GM19468 (cell line): ENCODE data around the gene CLMN.
"Not testable (repeated sequence)": the region's sequence is repeated elsewhere in the genome, so short reads cannot be mapped to it uniquely, and the experiment has no call there.

ENCODE experiments used
- ATAC-seq: cut with Tn5 transposase; IDR thresholded peaks from one replicate; pipeline ENCODE4 v1.9.1; 2021; ENCODE audit warnings: mild to moderate bottlenecking, moderate library complexity, moderate number of reproducible peaks; ENCODE audit not compliant: unreplicated experiment; ENCODE audit errors: extremely low read depth

Gene CLMN

GRCh38 chr14:95155045-95155444 lies 164.7 kb downstream of the CLMN start:
- no peak for ATAC-seq

- no peak for ATAC-seq
Measured at GRCh38 chr14:95153866-95154265, 165.8 kb downstream of the CLMN start.

DNA sequence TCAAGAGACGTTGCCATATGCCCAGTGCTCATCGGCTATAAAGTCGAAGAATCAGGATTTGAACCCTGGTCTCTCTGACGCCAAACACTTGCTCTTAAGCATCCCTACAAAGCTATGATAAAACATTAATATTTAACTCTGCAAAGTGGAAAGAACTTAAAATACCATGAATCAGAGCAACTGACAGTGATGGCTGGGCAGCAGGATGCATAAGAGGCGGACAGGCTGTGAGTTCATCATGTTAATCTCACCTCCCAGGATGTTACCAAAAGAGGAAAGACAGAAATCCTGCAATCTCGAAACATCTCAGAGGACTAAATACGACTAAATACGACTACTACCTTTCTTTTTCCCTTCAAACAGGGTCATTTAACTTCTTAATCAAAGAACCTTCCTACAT lies 168.1 kb downstream of the CLMN start:
- no peak for ATAC-seq

- no peak for ATAC-seq
Measured at GRCh38 chr14:95150910-95151309, 168.8 kb downstream of the CLMN start.

DNA sequence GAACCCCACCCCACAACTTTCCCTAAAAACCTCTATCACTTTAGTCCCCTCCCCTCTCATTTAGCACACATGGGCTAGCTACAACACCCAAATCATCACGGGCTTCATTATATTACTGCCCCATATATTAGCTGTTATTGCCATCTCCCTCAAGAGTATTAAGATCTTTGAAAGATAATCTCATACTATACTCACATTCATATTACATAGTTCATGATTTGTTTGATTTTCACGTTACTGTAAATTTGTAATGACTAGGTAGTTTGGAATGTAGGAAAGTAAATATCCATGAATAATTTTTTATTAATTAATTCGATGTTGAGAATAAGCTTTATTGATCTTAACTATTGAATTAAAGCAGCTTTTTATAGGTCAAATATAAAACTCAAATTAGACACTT lies 170.3 kb downstream of the CLMN start:
- ATAC-seq: no peak

GRCh38 chr14:95147597-95147996 lies 172.1 kb downstream of the CLMN start:
- ATAC-seq: no peak

DNA sequence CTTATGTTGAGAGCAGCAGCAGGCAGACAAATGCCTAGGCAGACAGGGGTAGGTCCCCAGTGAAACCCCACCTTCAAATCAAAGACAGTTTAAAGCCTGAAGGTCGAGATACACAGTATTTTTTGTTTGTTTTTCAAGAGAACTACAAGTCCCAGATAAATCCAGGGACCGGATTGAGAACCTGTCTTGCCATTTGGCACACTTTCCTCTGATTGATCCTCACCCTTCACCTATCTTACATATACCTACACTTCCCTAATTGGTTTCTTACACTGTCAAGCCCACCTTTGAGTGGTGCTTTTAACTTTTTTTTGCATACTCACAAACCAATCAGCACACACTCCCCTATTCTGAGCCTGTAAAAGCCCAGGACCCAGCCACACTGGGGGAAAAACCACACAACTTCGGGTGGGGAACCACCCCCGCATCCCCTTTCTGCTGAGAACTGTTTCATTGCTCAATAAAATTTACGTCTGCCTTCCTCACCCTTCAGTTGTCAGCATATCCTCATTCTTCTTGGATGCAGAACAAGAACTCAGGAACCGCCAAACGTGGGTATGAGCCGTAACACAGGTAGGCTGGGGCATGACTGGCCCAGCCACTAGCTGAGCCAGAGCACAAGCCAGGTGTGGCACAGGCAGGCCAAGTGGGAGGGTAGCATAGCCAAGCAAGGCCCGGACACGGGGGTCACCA lies 173.5 kb downstream of the CLMN start:
- ATAC-seq: no peak

GRCh38 chr14:95144849-95145248 lies 174.9 kb downstream of the CLMN start:
- ATAC-seq: no peak

DNA sequence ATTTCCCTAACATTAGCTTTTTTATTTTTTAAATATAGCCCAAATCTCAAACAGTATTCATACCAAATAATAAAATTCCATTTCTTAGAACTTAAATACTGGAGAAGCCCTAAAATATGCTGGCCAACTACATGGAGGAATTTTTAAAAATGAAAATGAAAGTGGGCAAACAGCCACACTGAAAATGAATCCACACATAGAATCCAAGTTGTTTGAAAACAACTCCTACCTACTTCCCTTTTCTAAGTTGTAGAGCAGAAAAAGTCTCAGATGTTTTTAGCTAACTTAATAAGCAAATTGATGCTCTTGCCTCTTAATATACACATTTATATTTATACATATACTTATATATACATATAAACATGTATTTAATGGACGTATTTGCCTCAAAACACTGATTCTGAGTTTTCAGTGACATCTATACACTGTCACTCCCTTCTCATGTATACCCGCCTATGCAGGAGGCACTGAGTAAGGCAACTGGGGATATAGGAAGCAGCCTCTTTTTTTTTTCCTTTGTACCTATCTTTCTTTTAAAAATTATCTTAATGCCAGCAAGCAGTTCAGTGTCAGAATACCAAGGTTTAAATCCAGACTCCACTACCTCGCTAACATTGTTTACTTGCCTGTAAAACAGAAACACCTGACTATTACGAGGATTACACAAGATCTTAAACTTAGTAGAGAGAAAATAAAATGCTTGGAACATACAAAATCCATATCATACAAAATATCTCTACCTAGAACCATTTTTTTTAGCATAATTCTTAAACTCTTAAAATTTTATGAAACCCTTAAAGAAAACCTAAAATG lies 175.7 kb downstream of the CLMN start:
- no peak for ATAC-seq

- ATAC-seq: no peak
Measured at GRCh38 chr14:95142208-95142607, 177.5 kb downstream of the CLMN start.

- no peak for ATAC-seq
Measured at GRCh38 chr14:95141684-95142083, 178.0 kb downstream of the CLMN start.

DNA sequence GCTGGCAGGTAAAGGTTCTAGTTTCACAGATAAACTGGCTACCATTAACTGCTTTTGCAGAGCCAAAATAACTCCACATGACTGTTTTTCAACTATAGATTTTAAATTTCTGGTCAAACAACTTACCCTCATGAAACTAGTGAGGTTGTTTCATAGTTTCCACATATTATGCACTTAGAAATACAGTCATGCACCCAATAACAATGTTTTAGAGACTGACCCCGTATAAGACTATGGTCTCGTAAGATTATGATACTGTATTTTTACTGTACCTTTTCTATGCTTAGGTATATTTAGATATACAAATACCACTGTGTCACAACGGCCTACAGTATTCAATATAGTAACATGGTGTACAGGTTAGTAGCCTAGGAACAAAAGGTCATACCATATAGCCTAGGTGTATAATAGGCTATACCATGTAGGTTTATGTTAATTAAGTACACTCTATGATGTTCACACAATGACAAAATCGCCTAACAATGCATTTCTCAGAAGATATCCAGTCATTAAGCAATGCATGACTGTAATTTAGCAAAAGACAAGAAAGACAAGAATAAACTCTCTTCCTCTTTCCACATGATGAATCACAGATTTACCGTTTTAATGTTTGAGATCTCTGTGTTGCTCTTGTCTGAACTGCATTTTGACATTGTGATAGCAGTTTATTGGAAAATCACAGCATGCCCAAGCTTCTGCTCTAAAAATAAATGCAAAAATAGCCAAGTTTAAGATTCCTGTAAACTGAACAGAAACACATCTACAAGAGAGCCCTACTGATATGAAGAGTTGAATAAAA lies 179.4 kb downstream of the CLMN start:
- no peak for ATAC-seq

DNA sequence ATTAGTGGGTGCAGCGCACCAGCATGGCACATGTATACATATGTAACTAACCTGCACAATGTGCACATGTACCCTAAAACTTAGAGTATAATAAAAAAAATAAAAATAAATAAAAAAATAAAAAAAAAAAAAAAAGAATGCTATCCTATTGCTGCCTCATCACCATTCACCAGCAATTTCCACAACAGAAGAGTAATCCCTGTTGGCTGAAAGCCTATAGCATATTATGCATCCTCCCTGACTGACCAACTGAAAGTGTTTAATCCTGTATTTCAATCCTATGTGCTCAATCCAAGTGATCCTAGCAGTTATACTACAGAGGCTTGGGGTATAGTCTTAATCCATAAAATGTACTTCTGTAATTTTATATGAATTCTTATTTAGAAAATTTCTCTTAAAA lies 180.8 kb downstream of the CLMN start:
- no peak for ATAC-seq

- not testable (repeated sequence) for ATAC-seq
Measured at GRCh38 chr14:95138455-95138854, 181.3 kb downstream of the CLMN start.

DNA sequence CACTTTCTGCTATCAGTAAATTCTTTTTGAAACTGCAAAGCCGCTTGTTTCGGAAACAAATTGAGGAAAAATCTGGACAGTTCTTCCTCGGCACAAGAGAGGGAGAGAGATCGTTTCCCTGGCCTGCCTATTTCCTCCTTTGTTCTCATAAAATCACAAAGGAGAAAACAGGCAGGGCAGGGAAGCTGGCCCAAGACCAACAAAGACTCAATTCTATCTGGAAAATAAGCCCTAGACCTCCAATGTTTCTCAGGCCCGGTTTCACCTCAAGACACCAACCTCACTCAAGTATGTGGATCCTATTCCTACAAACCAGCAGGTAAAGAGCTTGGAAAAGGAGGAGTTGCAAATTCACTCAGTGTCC lies 181.9 kb downstream of the CLMN start:
- ATAC-seq: no peak

GRCh38 chr14:95137164-95137803 lies 182.4 kb downstream of the CLMN start:
- no peak for ATAC-seq

DNA sequence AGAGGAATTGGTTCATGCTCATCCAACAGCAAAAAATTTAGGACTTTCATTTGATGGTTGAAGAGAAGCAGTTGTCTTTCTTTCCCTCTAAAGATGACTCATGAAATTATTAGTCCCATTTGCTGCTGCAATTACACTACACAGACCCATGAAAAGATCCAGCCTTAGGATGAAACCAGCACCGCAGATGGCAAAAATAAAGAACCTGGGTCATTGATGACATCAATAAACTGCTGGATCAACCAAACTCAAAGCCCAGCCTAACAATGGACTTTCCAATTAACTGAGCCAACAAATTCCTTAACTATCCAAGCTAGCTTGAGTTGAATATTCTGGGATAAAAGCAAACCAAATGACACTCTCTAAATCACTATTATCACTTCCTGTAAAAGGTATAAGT lies 183.1 kb downstream of the CLMN start:
- ATAC-seq: no peak

GRCh38 chr14:95134304-95134933 lies 185.3 kb downstream of the CLMN start:
- ATAC-seq: no peak

- no peak for ATAC-seq
Measured at GRCh38 chr14:95133282-95133681, 186.4 kb downstream of the CLMN start.

DNA sequence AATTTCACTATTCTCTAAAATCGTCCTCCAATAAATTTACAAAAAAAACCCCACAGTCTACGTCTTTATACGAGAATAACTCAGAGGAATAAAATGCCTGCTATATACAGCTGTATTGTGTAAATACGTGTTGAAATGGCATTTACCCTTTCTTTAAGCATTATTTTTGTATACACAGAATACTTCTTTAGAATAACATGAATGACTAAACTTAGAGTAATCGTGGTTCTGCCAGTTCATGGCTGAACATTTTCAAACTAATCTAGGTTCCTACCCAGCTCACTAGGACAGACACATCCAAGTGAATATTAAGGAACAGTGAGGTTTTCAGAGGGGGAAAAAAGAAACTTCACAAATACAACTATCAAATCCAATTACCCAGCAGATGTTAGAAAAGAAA lies 186.9 kb downstream of the CLMN start:
- ATAC-seq: no peak
